WI38 (cell line): ENCODE measurements around the gene COL4A1.

Experiments
- H3K4me3 ChIP-seq: 2 replicates; pipeline ENCODE4 v1.5.1; 2011; ENCODE audit warnings: low read depth, mild to moderate bottlenecking, control low read depth, low read length
- CTCF ChIP-seq: IDR thresholded peaks from 2 replicates; pipeline ENCODE4 v1.5.1; 2012; ENCODE audit warnings: low read depth, mild to moderate bottlenecking, control low read depth, low read length

The COL4A1 gene

DNA sequence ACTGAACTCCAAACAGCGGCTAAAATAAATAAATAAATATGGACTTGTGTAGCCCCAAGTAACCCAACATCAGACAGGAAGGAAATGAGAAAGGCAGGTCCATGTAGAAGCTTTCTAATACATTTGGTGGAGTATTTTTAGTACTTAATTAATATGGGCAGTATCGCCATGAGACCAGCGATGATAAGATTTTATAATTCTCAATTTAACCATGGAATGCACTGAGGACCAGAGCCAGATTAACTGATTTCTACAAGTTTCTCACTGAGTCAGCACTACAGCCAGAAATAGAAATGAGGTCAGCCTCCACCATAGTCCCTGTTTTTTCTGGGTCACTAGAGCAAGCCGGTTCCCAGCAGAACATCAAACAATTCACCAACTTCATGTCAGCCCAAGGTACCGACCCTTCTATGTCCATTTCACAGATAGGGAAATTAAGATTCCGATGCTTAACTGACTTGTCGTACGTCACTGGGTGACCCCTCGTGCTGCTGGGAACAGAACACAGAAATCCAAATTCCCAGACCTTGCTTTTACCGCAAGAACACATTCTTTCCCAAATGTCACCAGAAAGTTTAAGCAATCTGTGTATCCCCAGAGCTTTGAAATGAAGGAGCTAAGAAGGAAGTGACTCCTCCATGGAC lies 90.4 kb downstream of the COL4A1 start:
- no peak for TF ChIP-seq CTCF
- H3K4me3 ChIP-seq = no peak overlapping the region

GRCh38 chr13:110216006-110216397 lies 91.0 kb downstream of the COL4A1 start:
- no peak overlapping the region for H3K4me3 ChIP-seq
- TF ChIP-seq CTCF = no peak

DNA sequence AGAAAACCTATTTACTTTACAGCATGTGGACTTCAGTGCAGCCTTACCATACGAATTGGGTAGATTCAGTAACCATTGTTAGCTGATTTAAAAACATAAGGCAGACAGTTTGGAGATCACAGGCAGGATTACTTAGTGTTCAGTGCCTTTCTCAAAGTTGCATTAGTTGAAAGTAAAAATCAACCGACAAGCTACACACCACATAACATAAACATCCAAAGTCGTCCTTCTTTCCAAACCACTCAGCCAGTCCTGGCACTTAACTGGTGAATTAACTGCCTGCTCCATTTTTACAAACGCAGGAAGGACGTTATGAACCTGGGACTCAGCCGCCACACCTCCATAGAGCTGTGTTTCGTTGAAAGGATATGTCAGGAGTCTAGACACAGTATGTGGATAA lies 91.4 kb downstream of the COL4A1 start:
- H3K4me3 ChIP-seq = no peak overlapping the region
- TF ChIP-seq CTCF = no peak

DNA sequence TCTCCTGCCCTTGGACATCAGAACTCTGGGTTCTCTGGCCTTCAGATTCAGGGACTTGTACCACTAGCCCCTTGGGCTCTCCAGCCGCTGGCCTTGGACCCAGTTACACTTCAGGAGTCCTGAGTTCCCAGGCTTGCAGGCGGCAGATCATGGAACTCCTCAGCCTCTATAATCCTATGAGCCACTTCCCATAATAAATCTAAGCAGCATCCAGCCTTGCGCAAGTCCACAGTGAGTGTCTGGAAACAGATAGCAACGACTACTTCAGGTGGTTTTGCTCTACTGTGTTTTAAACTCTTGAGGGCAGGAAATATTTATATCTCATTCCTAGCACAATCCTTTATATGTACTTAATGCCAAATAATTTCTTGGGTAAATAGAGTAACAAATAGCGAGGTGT lies 92.3 kb downstream of the COL4A1 start:
- no peak overlapping the region for H3K4me3 ChIP-seq
- TF ChIP-seq CTCF = no peak

GRCh38 chr13:110213461-110214074 lies 93.4 kb downstream of the COL4A1 start:
- TF ChIP-seq CTCF = no peak
- no peak overlapping the region for H3K4me3 ChIP-seq

GRCh38 chr13:110212529-110212928 lies 94.4 kb downstream of the COL4A1 start:
- H3K4me3 ChIP-seq = no peak overlapping the region
- no peak for TF ChIP-seq CTCF

- no peak for TF ChIP-seq CTCF
- no peak overlapping the region for H3K4me3 ChIP-seq
Observed at GRCh38 chr13:110211735-110212134, 95.2 kb downstream of the COL4A1 start.
